HG03175 (cell line): ENCODE data around the gene TOP1.
A peak's percentile ranks its signal among the peaks of the same experiment; 100 is the strongest.

ENCODE experiments used
- ATAC-seq: cut with Tn5 transposase; IDR thresholded peaks from one replicate; pipeline ENCODE4 v1.9.1; 2021; ENCODE audit warnings: mild to moderate bottlenecking, moderate library complexity; ENCODE audit not compliant: unreplicated experiment

TOP1 gene

DNA sequence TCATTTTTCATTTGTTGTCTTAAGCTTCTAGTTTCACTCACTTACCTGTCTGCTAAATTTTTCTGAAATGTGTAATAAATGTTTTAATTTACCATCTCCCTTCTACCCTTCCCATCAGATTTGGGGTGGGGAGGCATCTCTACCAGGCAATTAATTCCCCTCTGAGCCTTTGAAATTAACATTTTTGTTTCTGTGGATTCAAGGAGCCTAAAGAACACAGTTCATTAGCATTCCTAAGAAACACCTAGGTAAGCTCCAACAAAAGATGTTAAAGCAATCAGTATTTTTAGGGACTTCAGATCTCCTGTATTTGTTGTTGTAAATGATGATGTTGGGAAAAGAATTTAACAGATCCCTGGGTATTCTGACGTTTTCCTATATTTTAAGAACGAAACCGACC, 6.6 kb downstream of the TOP1 start:
- no peak for ATAC-seq

DNA sequence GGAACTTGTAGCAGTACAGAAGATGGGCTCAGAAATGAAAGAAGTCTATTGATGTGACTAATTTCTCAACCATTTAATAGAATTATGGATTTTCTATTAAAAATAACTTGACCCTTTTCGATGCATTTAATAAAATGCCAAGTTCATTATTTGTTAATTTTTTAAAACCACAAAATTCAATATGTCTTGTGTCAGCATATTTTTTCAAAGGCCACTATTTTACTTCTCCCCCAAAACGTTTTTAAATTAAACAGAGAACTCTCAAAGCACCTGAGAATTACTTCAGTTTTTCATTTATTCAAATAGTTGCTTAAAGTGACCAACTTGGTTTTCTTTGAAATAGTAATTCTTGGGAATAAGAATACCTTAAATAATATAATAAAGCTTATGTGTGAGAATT, 8.6 kb downstream of the TOP1 start:
- ATAC-seq, result no peak

DNA sequence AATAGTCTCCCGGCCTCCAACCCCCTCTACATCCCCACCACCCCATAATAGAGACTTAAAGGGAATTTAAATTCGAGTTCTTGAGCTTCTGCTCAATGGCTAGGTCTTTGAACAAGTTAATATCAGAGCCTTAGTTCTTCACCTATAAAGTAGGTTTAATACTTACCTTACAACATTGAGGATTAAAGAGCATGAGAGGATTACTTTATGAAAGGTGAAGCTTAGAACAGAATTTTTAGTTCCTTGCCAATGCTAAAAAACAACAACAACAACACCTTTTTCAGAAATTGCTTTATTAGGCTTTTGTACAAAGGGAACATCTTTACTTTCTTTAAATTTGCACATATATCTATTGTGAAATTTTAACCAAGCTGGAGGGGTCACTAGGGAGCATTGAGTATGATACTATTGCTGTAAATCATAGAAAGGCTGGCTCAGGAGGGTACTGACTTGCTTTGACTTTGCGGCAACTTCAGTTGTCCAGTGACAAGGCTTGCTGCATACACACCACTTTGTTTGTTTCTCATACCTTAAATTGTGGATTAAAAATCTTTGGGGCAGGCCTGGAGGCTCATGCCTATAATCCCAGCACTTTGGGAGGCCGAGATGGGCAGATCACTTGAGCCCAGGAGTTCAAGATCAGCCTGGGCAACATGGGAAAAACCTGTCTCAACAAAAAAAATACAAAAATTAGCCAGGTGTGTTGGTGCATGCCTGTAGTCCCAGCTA, 9.7 kb downstream of the TOP1 start:
- ATAC-seq, result no peak

DNA sequence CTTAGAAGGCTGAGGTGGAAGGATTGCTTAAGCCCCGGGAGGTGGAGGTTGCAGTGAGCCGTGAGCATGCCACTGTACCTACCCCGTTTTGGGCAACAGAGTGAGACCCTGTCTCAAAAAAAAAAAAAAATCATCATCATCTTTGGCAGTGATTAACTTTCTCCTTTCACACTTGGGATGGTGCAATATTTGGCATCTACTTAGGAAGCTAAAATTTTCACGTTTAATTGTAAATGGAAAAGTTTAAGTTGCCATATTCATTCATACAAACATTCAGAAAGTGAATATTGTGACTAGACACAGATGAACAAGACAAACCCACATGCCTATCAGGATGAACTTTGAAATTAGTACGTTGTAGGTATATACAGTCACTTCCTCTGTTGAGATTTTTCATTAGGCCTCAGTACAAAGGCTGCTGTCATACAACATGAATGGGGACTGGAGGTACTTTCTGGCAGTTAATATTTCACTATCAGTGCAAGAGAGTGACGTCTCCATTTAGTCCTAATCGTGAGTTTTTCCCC, 10.3 kb downstream of the TOP1 start:
- ATAC-seq, result no peak

GRCh38 chr20:41040855-41041254, 12.2 kb downstream of the TOP1 start:
- no peak for ATAC-seq

- ATAC-seq, result no peak
Observed at GRCh38 chr20:41041693-41042092, 13.1 kb downstream of the TOP1 start.

- no peak for ATAC-seq
Observed at GRCh38 chr20:41044409-41045062, 15.9 kb downstream of the TOP1 start.

DNA sequence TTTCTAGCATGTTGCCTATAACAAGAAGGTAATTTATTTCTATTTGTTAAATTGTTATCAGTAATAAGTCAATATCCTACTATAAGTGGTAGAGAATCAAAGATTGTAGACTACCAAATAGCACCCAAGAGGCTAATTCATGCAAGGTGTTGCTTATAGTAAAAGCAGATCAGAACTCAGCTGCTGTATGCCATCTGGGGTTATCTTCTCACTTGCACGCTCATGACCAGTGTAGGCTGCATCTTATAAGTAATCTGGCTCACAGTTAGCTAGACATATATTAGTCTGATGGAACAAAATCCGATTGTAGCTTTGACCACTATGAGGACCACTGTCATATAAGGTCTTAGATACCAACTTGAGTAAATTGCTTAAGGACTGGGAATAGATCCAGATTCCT, 17.0 kb downstream of the TOP1 start:
- ATAC-seq, result no peak

DNA sequence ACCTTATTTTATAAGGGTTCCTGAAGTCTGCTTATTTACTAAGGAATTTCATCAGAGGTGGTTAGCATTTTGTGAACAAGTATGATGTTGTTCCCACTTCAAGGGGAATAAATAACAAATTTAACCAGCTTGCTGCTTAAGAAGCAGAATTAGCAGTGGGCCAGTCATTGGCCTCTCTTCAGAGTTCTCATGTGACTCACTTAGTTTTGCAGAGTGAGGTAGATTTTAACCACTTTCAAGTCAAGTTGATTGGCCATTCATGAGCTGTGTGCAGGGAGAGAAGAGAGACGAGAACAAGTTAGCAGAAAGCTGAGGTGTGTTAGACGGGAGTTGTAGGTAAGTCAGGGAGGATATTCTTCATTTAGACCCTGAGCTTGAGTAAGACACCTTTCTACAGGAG, 18.1 kb downstream of the TOP1 start:
- ATAC-seq, result no peak

DNA sequence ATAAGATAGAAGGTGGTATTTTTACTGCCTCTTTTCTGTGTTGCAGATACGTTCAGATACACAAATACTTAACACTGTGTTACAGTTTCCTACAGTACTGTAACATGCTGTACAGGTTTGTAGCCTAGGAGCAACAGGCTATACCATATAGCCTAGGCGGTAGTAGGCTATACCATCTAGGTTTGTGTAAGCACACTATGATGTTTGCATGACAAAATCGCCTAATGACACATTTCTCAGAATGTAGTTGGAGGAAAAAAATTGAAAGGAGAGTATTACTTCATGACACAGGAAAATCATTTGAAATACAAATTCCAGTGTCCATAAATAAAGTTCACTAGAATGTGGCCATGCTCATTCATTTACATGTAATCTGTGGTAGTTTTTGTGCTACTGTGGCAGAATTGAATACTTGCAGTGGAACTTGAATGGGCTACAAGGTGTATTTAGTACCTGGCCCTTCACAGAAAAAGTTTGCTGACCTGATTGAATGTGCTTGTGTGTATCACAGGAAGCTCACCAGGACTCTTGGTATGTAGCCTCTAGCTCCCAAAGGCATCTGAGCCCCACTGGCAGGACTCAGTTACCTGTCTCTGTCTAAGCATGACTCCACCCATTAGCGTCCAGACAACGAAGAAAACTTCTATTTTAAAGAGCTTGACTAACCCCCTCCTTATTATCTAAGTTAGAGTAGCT, 18.8 kb downstream of the TOP1 start:
- peak; percentile 24 for ATAC-seq

DNA sequence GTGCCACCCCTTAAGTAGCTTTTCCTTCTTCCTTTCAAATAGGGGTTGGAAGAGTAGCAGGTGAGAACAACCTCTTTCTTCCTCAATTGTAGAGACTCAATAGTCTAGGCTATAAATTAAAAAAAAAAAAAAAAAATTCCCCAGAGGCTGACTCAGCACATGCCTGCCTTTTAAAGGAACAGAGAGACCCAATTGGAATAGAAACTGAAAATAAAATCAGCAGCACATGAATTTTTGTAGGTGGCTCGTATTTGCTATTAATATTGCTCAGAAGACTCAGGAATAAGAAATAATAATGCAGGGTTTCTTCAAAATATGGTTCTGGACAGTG, 19.3 kb downstream of the TOP1 start:
- peak; percentile 46 for ATAC-seq

- no peak for ATAC-seq
Observed at GRCh38 chr20:41048461-41049301, 20.1 kb downstream of the TOP1 start.

DNA sequence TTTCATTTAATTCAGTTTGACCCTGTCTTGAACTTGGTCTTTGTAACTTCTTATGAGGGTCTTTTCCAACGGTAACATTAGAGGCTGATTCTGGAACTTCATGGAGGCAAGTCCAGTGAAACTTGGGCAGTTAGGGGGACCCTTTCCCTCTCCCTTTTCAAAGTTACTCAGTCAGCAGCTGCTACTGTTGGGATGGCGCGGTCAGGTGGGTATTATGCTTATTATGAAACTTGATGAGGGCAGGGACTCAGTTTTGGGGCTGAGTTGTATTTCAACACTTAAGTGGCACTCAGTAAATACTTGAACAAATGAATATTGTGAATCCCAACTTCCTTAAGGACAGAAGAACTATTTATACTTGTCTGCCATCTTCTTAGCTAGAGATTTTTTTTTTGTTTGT, 20.8 kb downstream of the TOP1 start:
- no peak for ATAC-seq

GRCh38 chr20:41050361-41051008, 21.9 kb downstream of the TOP1 start:
- no peak for ATAC-seq

DNA sequence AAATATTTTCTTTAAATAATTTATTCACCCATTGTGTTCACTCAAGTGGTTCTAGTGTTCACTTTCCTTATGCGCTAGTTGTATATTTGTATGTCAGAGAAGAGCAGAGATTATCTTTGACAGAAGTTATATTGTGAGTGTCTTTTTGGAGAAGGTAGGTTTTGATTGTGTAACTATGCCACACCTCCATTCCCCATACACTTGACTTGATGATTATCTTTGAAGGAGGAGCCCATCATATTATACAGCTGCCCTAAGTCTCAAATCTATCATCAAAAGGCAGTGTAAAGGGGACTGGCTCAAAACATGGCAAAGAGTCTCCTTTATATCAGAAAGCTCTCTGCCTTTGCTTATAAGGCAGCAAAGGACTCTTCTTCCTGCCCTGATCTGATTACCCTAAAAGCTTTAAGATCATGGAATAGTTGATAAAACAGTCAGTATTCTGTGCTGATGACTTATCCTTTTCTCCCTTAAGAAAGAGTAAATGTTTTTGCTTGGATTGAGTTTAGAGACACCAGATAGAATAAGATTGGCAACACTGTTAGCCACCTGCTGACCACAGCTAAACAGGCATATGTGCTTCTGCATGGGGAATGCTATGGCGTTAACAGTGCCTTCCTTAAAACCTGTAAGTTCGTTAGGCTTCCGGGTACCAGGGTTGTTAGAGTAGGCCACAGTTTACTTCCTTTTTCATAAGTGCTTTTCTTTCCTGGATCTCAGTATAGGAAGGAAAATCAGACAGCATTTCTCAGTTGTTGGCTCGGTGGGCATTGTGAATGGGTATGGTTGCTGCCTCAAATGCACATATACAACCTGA, 22.6 kb downstream of the TOP1 start:
- ATAC-seq, result no peak

GRCh38 chr20:41052742-41053419, 24.3 kb downstream of the TOP1 start:
- ATAC-seq, result no peak

- no peak for ATAC-seq
Observed at GRCh38 chr20:41054070-41054846, 25.6 kb downstream of the TOP1 start.

GRCh38 chr20:41054847-41055230, 26.2 kb downstream of the TOP1 start:
- ATAC-seq, result no peak
